NK-92 (cell line): ENCODE measurements around the gene PRR35.

Source experiments
- DNase-seq: peaks from one replicate; lab custom pipeline; 2025; ENCODE audit not compliant: unreplicated experiment; lab: John Stamatoyannopoulos, UW

PRR35 gene

DNA sequence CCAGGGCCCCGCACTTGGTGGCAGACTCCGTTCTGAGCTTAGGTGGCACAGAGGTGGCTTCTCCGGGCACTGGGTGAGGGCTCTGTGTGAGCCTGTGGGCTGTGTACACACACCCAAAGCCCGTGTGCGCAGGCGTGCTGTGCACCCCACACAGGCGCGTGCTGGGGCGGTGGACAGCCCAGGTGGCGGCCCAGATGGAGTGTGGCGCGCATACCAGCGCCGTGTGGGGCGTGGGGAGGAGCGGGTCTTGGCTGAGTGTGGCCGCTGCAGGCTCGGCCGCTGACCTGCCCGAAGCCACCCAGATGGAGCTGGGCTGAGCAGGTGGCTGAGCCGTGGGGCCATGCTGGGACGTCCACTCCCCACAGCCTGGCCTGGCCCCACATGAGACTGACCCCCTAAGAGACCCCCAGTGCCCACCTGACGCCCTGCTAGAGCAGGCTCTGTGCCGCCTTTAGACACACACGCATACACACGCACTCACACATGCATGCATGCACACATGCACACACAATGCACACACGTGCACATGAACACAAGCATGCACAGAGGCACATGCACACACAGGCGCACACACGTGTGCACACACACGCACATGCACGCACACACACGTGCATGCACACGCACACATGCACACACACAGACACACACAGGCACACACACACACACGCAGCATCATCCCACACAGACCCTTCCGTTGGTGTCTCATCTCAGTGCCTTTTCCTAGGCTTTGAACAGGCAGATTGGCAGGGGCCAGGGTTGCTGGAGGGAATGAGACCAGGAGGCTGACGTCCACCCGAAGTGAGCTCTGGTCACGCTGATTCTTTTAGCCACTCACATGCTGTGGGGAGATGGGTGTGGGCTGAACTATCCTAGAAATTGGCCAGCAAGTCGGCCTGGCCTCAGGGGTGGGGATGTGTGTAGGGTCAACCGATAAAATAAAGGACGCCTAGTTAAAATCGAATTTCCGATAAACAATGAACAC is 2.1 kb downstream of the PRR35 start:
- DNase-seq, result no peak

DNA sequence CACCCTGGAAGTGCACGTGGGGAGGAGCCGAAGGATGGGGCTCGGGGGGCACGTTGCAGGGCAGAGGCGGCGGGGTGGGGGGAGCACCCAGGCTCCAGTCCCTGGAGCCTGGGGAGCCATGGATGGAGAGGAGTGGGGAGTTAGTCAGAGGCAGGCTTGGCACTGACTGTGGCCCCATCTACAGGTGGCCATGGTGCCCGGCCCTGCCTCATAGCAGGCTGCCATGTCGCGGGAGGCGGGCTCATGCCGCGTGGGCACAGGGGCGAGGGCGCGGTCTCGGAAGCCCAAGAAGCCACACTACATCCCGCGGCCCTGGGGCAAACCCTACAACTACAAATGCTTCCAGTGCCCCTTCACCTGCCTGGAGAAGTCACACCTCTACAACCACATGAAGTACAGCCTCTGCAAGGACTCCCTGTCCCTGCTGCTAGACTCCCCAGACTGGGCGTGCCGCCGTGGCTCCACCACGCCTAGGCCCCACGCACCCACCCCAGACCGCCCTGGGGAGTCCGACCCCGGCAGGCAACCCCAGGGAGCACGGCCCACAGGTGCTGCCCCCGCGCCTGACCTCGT is 3.0 kb downstream of the PRR35 start:
- no peak for DNase-seq

- DNase-seq, result no peak
These were observed 4.7 kb downstream of the PRR35 start for GRCh38 chr16:564690-565418.

DNA sequence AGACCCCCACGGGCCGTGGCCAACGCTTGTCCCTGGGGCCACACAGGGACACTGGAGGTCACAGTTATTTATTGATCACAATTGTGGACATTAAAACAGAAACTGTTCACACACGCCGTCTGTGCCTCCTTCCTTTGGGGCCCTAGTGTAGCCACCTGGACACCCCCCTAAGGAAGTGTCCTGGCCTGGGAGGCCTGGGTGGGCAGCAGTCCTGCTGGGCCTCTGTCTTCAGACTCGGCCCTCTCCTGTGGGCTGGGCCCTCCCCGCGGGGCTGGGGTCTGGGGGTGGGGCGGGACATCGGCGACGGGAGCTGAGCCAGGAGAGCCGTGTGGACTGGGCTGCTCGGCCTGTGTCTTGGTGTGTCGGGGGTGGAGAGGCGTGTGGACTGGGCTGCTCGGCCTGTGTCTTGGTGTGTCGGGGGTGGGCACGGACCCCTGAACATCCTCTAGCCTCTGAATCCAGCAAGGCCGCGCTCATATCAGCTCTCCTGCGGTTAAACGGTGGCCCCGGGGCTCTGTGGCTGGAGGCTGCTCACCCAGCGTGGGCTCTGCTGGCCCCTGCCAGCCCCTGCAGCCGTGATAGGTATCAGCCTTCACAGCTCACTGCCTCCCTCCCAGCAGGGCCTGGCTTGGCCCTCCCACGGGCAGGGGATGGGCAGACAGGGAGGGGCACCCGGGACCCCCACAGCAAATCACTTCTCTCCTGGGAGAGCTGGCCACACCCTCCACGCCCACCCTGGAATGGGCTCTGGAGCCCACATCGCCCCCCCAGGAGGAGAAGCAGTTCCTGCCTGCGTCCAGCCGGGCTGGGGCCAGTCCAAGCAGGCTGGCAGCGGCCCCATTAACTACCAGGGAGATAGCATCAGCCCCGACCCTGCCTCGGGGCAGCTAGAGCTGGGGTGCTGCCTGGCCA is 5.5 kb downstream of the PRR35 start:
- no peak for DNase-seq

GRCh38 chr16:566475-567372 is 6.5 kb downstream of the PRR35 start, which contains the start of gene NHLRC4:
Gene NHLRC4, plus strand, starts transcription at chr16:567005. Its CDS starts 1,043 bp downstream, at chr16:568048.
- no peak for DNase-seq

- DNase-seq, result no peak
These were observed 7.4 kb downstream of the PRR35 start for GRCh38 chr16:567373-568256.

DNA sequence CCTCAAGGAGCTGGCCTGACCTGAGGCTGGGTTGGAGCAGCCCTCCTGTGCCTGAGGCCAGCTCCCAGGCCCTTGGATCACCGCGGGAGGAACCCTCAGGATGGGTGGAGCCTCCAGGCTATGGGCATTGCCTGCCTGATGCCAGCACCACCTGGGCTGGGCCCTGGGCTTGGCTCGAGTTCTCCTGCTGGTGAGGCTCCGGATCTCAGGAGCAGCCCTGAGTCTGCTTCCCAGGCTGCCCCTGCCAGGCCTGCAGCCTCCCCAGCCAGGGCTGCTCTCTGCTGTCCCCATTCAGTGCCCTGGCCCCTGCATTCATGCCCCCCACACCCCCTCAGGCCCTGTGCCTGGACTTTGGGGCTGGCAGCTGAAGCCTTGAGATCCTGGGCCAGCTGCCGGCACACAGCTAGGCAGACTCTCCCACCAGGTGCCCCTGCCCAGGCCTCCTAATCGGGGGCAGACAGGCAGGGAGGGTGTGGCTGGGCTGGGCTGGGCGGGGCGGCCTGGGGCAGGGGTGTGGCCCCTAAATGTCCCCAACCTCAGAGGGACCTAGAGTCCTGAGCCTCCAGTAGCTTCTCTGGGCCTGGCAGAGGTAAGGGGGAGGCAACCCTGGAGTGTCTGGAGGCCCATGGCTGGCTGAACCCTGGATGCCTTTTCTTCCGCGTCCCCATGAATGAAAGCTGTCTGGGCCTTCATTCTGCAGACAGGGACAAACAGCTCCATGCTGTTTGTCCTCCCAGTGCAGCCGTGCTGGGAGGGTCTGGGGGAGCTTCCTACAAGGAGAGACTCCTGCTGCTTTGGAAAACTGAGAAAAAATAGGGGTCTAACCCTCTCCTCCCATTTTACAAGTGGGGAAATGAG is 8.4 kb downstream of the PRR35 start:
- no peak for DNase-seq

DNA sequence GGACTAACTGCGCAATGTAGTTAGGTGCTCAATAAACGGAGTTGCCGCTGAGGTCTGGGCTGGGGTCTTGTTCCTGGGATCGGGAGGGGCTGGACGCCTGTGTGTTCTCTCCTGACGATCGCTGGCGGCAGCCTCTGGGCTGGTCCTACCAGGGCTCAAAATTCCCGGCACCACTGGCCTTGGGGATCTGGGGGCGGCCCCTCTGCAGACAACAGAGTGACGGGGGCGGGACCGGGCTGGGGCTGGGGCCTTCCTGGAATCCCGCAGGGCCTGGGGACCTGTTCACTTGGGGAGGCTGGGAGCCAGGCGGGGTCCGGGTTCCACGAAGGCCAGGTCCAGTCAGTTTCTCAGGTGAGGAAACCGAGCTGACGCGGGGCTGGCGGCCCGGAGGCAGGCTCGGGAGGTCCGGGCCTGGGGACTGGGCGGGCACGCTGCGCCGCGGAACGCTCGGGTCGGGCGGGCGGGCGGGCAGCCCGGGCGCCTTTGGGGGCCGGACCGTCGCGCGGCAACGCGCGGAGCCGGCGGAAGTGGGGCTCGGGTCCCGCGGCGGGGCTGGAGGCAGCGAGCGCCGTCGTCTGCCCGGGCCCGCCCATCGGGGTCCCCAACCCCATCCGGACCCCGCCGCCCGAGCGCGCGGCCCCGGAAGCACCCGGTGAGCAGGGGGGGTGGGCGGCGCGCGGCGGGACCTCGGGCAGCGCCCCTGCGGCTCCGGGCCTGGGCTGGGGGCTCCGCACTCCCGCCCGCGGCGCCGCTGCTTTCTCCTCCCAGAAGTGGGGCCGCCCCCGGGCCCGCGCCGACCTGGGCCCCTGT is 9.5 kb downstream of the PRR35 start, which contains the start of gene PIGQ:
PIGQ (plus strand) TSS at position 524 of the 810 bp plus-strand sequence. CDS start 4,107 bp downstream, outside the sequence.
- DNase-seq, result no peak

DNA sequence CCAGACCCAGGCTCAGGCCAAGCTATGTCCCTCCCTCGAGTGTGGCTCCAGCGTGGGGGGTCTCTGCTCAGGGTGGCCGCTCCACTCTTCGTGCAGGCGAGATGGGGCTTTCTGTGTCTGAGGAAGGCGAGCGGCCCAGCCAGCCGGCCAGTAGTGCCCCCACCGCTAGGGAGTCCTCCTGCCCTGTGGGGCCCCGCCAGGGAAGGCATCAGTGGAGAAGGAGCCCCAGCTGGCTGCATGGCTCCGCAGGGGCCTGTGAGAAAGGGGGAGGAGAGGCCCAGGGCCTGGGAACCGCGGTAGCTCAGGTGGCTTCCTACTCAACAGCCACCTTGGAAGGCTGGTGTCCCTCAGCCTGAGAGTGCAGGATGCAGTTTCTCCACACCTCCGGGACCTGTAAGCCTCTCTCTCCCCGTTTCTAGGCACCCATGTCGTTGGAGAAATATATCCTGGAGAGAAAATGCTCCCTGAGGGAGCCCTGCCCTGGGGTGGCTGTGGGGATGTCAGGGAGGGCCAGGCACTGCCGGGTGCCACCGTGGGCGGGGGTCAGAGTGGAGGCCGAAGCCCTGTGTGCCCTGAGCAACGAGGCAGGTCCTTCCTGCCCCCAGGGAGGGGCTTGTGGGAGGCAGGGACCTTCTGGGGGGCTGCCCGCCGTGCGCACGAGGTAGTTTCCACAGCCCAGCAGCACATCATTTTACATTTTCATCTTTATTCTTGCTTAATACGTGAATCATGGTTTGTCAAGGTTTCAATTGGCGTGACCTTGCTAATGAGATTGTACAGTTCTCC is 12.9 kb downstream of the PRR35 start:
- no peak for DNase-seq

GRCh38 chr16:574021-574760 is 14.0 kb downstream of the PRR35 start:
- DNase-seq, result no peak

GRCh38 chr16:575354-576196 is 15.4 kb downstream of the PRR35 start:
- no peak for DNase-seq

DNA sequence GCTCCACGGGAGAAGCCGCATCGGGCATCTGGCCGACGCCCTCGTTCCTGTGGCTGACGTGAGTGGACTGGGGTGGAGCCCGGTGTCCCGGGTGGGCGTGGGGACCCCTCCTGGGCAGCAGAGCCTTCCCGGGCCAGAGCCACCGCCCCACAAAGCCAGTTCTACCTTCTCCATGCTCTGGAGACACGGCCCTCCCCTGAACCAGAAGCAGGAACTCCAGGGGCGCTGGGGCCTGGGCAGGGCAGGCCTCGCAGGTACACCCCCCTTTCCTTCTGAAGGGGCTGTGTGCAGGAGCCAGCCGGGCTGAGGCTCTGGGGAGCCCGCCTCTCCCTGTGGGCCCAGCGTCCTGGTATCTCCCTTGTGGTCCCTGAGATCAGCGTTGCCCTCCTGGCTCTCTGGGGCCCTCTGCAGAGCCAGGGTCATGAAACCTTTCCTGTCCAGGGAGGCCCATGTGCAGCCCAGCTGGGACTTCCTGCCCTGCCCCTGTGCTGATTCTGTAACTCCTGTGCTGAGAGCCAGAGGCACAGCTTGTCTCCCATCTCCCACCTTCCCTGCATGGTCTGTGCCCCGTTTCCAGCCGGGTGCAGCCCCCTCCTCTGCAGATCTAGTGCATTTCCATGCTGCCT is 16.1 kb downstream of the PRR35 start:
- no peak for DNase-seq

- DNase-seq, result no peak
These were observed 16.6 kb downstream of the PRR35 start for GRCh38 chr16:576823-577201.

GRCh38 chr16:577796-578195 is 17.6 kb downstream of the PRR35 start:
- DNase-seq, result no peak
